GM18505 (cell line): ENCODE measurements around the gene KDM4B.

ENCODE experiments used
- ATAC-seq: cut with Tn5 transposase; IDR thresholded peaks from one replicate; pipeline ENCODE4 v1.9.1; 2021; ENCODE audit not compliant: unreplicated experiment
- POLR2A ChIP-seq: IDR thresholded peaks from 4 replicates; pipeline ENCODE4 v1.6.1; 2011; ENCODE audit warnings: borderline replicate concordance; ENCODE audit not compliant: insufficient read depth, insufficient read length; ENCODE audit errors: extremely low read depth

KDM4B gene

GRCh38 chr19:5057860-5058259, 88.9 kb downstream of the KDM4B start:
- ATAC-seq = no peak
- TF ChIP-seq POLR2A = no peak

DNA sequence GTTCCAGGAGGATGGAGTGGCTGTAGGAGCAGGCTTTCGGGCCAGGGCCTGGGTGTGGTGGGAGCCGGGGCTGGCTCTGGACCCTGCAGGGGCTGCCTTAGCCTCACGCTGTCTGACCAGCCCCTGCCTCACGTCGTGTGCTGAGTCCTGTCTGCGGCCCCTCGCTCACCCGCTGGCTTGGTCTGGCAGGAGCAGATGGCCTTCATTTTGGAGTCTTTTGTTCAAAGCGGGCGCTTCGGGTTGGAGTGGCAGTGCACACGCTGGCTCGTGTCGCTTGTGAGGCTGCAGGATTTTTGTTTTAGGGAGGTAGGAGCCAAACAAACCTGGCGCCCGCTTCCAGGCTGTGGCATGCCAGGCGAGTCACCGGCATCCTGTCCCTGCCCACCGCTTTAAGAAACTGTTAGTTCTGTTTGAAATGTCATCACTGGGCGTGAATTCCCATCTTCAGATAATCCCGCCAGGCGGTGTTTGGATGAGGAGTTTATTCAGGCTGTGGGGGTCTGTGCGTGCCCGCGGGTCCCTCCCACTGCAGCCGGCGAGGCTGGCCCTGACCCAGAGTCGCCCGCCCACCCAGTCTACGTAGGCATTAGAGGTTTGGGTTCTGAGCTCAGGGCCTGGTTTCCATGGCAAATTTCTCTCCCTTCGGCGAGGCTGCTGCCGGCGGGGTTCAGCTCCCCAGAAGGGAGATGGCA, 89.8 kb downstream of the KDM4B start:
- no peak for ATAC-seq
- TF ChIP-seq POLR2A = no peak

DNA sequence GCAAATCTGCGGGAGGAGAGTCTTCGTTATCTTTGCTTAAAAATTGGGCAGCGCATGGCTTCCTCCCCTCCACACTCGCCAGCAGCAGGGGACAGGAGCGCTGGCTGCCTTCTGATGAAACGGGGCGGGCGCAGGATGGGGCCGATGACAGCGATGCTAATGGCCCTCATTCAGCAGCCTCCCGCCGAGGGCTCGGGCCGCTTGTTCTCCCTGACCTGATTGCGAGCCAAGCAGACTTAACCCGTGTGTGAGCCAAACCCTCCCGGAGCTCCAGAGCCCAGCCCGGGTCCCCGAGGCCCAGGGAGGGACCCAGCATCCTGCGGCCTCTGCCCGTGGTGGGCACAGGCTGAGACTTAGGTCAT, 90.3 kb downstream of the KDM4B start:
- no peak for TF ChIP-seq POLR2A
- no peak for ATAC-seq

GRCh38 chr19:5059793-5060192, 90.9 kb downstream of the KDM4B start:
- no peak for TF ChIP-seq POLR2A
- ATAC-seq = no peak

- no peak for ATAC-seq
- TF ChIP-seq POLR2A = no peak
These were observed 93.3 kb downstream of the KDM4B start for GRCh38 chr19:5062195-5062594.

- TF ChIP-seq POLR2A = no peak
- no peak for ATAC-seq
These were observed 93.9 kb downstream of the KDM4B start for GRCh38 chr19:5062799-5063198.

DNA sequence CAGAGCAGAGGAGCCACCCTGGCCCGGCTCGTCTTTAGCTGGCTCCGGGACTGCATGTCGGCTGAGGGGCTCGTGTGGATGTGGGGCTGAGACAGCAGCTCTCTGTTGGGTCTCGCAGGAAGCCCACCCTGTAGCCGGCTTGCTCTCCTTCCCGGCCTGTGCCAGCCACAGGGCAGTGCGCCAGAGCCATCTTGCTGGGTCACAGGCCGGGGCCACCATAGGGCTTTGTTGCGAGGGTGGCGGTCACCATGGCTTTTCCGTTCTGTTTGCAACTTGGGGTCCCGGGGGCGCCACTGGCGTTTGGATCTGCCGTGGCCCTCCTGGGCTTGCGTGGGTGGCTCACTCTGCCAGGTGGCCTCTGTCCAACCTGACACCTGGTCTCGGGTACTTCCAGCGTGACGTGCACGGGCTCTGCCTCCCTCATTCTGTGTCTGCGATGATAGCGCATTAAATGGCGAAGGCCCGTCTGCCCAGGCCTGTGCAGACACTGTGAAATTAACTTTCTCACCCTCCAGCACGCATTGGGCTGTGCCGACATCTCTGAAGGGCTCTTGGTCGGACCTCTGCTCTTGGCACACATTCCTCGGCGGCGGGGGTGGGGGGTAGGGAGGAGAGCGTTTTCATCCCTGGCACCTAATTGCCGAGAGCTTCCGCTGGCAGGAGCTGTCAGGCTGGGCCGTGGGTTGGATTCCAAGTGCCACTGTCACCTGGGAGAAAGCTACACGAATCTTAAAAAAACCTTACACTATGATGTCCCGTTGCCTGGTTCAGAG, 95.1 kb downstream of the KDM4B start:
- ATAC-seq = no peak
- no peak for TF ChIP-seq POLR2A

- no peak for TF ChIP-seq POLR2A
- ATAC-seq = no peak
These were observed 96.0 kb downstream of the KDM4B start for GRCh38 chr19:5064896-5065295.

- TF ChIP-seq POLR2A = no peak
- no peak for ATAC-seq
These were observed 96.8 kb downstream of the KDM4B start for GRCh38 chr19:5065663-5066093.

- ATAC-seq = no peak
- no peak for TF ChIP-seq POLR2A
These were observed 97.9 kb downstream of the KDM4B start for GRCh38 chr19:5066768-5067167.

DNA sequence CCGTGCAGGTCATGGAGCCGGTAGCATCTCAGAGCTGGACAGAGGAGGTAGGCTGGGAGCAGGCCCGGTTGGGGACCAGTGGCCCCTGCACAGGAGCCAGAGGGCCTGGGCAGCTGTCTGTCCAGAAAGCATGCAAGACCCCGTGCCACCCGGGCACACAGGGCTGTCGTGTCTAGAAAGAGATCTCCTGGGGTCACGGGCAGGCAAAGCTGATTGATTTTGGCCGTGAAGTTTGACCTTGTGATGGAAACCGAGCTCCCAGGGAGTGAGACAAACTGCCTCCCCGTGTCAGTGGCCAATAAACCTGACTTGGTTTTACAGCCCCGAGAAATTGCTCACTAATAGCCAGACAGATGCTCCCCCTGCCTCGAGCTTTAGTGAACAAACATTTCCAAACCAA, 98.8 kb downstream of the KDM4B start:
- TF ChIP-seq POLR2A = no peak
- ATAC-seq = no peak

GRCh38 chr19:5068233-5069072, 99.5 kb downstream of the KDM4B start:
- ATAC-seq = no peak
- TF ChIP-seq POLR2A = no peak

- ATAC-seq = no peak
- no peak for TF ChIP-seq POLR2A
These were observed 101.4 kb downstream of the KDM4B start for GRCh38 chr19:5070331-5070730.
